HepG2 (cell line): Measurements from ENCODE around the gene ADAMTSL4. TPM values are rescaled to one million over a fixed set of nuclear protein-coding genes. Genes with fewer than 3 reads are reported as not detected.

ENCODE experiments used
- CBX2 ChIP-seq, 2 experiments: fragments of 200-600 bp in 1 of 2; sonication (generic); formaldehyde crosslinking in 1 of 2; IDR thresholded peaks; 2 replicates each; pipeline versions ENCODE4 v1.7.0 to v1.8.1; 2018 to 2022; ENCODE audit warnings: low read depth in 2 of 2, low read length in 1 of 2, mild to moderate bottlenecking in 1 of 2, missing genetic modification reagents in 1 of 2
- CC2D1A ChIP-seq: sonication (generic); formaldehyde crosslinking; IDR thresholded peaks from 2 replicates; pipeline ENCODE4 v1.8.1; 2023; ENCODE audit warnings: mild to moderate bottlenecking, missing genetic modification reagents
- CHD4 ChIP-seq: fragments of 200-600 bp; sonication (generic); IDR thresholded peaks from 2 replicates; pipeline ENCODE4 v1.7.0; 2017; ENCODE audit warnings: mild to moderate bottlenecking, low read length, borderline replicate concordance
- ELK4 ChIP-seq: sonication (generic); formaldehyde crosslinking; IDR thresholded peaks from 2 replicates; pipeline ENCODE4 v1.9.0; 2021; ENCODE audit warnings: missing genetic modification reagents, borderline replicate concordance
- FIP1L1 ChIP-seq: fragments of 200-400 bp; formaldehyde crosslinking; IDR thresholded peaks from 2 replicates; pipeline ENCODE4 v1.6.1; 2018; ENCODE audit warnings: low read depth, mild to moderate bottlenecking, low read length, moderate library complexity, borderline replicate concordance; ENCODE audit not compliant: insufficient read depth
- FOXA3 ChIP-seq: IDR thresholded peaks from 2 replicates; pipeline ENCODE4 v1.6.1; 2016; ENCODE audit warnings: missing genetic modification reagents, missing compliant biosample characterization
- FOXK2 ChIP-seq: fragments of 450-650 bp; IDR thresholded peaks from 2 replicates; pipeline ENCODE4 v1.6.1; 2016
- GABPB1 ChIP-seq: IDR thresholded peaks from 2 replicates; pipeline ENCODE4 v1.6.1; 2016; ENCODE audit warnings: mild to moderate bottlenecking, missing genetic modification reagents, moderate library complexity, missing compliant biosample characterization
- HOXD1 ChIP-seq: sonication (generic); formaldehyde crosslinking; IDR thresholded peaks from 2 replicates; pipeline ENCODE4 v1.5.0; 2020; ENCODE audit warnings: missing genetic modification reagents
- ISL2 ChIP-seq: sonication (generic); formaldehyde crosslinking; IDR thresholded peaks from 2 replicates; pipeline ENCODE4 v1.5.0; 2020; ENCODE audit warnings: missing genetic modification reagents
- ISX ChIP-seq: sonication (generic); formaldehyde crosslinking; conservative IDR thresholded peaks from 2 replicates; pipeline ENCODE4 v1.5.0; 2020; ENCODE audit warnings: missing genetic modification reagents
- JUN ChIP-seq: sonication (generic); formaldehyde crosslinking; IDR thresholded peaks from 2 replicates; pipeline ENCODE4 v1.4.0; 2020; ENCODE audit warnings: mild to moderate bottlenecking, missing genetic modification reagents
- MAFF ChIP-seq: IDR thresholded peaks from 2 replicates; pipeline ENCODE4 v1.6.1; 2011; ENCODE audit warnings: low read depth, low read length, improper control_type of control experiment
- NFKB2 ChIP-seq: sonication (generic); formaldehyde crosslinking; IDR thresholded peaks from 2 replicates; pipeline ENCODE4 v1.4.0; 2020; ENCODE audit warnings: missing genetic modification reagents, borderline replicate concordance
- RARG ChIP-seq: sonication (generic); formaldehyde crosslinking; IDR thresholded peaks from 2 replicates; pipeline ENCODE4 v1.4.0; 2020; ENCODE audit warnings: low read depth, mild to moderate bottlenecking, missing genetic modification reagents
- REL ChIP-seq: sonication (generic); formaldehyde crosslinking; conservative IDR thresholded peaks from 2 replicates; pipeline ENCODE4 v1.8.0; 2022; ENCODE audit warnings: mild to moderate bottlenecking, missing genetic modification reagents, moderate library complexity
- RFXAP ChIP-seq: sonication (generic); formaldehyde crosslinking; IDR thresholded peaks from 2 replicates; pipeline ENCODE4 v1.4.0; 2020; ENCODE audit warnings: missing genetic modification reagents, borderline replicate concordance
- THAP11 ChIP-seq: IDR thresholded peaks from 2 replicates; pipeline ENCODE4 v1.6.1; 2016; ENCODE audit warnings: missing biosample characterization, missing genetic modification reagents
- ZBTB38 ChIP-seq: sonication (generic); formaldehyde crosslinking; IDR thresholded peaks from 2 replicates; pipeline ENCODE4 v1.5.1; 2020; ENCODE audit warnings: mild to moderate bottlenecking, missing genetic modification reagents
- ZFYVE20 ChIP-seq: sonication (generic); formaldehyde crosslinking; IDR thresholded peaks from 2 replicates; pipeline ENCODE4 v1.8.0; 2023; ENCODE audit warnings: low read depth, mild to moderate bottlenecking, moderate library complexity, missing genetic modification reagents, borderline replicate concordance
- ZKSCAN8 ChIP-seq: IDR thresholded peaks from 2 replicates; pipeline ENCODE4 v1.6.1; 2016; ENCODE audit warnings: borderline replicate concordance, missing genetic modification reagents, missing compliant biosample characterization
- ZNF142 ChIP-seq: sonication (generic); formaldehyde crosslinking; IDR thresholded peaks from 2 replicates; pipeline ENCODE4 v1.4.0; 2020; ENCODE audit warnings: missing genetic modification reagents
- ZNF362 ChIP-seq: sonication (generic); formaldehyde crosslinking; IDR thresholded peaks from 2 replicates; pipeline ENCODE4 v1.4.0; 2020; ENCODE audit warnings: missing genetic modification reagents, mild to moderate bottlenecking, borderline replicate concordance
- ZNF510 ChIP-seq: sonication (generic); formaldehyde crosslinking; IDR thresholded peaks from 2 replicates; pipeline ENCODE4 v1.4.0; 2020; ENCODE audit warnings: low read depth, mild to moderate bottlenecking, missing genetic modification reagents
- polyA plus RNA-seq, 8 experiments: library from polyadenylated mRNA; depleted of rRNA in 3 of 8; stranded (reverse) in 7 of 8; unstranded in 1 of 8; fragments of >200 nt; fragmentation: Illumina TruSeq in 4 of 8; extraction: Trizol in 4 of 8; gene quantifications; 2 replicates each; pipeline versions ENCODE4 v1.2.1 to v1.2.3, GENCODE V29; 2011 to 2016; ENCODE audit warnings: low read depth in 4 of 8, missing spikeins in 1 of 8, mixed read lengths in 1 of 8; ENCODE audit not compliant: insufficient read depth in 1 of 8
- total RNA-seq, 5 experiments: library from RNA; depleted of rRNA; stranded (reverse); fragments of >200 nt; fragmentation: Illumina TruSeq; extraction: Trizol; gene quantifications; 2 replicates each; pipeline ENCODE4 v1.2.3, GENCODE V29; 2016; ENCODE audit warnings: low read depth in 1 of 5

The ADAMTSL4 gene
- total and polyA plus RNA-seq, 2 of the 13 experiments (the other 11 are each of a cell fraction or from before 2014, with no cell fraction given) = 3.9 to 16.4 TPM

- TF ChIP-seq ELK4 = no peak
- no peak for TF ChIP-seq CHD4
- no peak for TF ChIP-seq FOXK2
- no peak for TF ChIP-seq JUN
- peak; percentile 39; the same call in 1 of the 2 replicates for TF ChIP-seq ZKSCAN8 (CRISPR knock-in tag)
- TF ChIP-seq ZBTB38 (CRISPR knock-in tag) = peak; percentile 11; the same call in 1 of the 2 replicates
- no peak for TF ChIP-seq ZFYVE20 (CRISPR knock-in tag)
- TF ChIP-seq ZNF510 (CRISPR knock-in tag) = no peak
- TF ChIP-seq RARG = no peak
- peak; percentile 80 for TF ChIP-seq ISL2 (CRISPR knock-in tag)
- peak; percentile 100 for TF ChIP-seq RFXAP
- no peak for TF ChIP-seq ZNF142
- no peak for TF ChIP-seq CC2D1A (CRISPR knock-in tag)
- peak; percentile 79 for TF ChIP-seq GABPB1
- no peak; the same call in 1 of the 2 replicates for TF ChIP-seq NFKB2 (CRISPR knock-in tag)
- TF ChIP-seq MAFF = no peak
- TF ChIP-seq CBX2 (IDR thresholded peaks at IDR 0.05; ENCODE audit: low read depth, low read length) = no peak
- no peak for TF ChIP-seq CBX2 (CRISPR knock-in tag; IDR thresholded peaks at IDR 0.05; ENCODE audit: low read depth)
- 0 out of 2 replicates have a peak, but pooled peaks have one; percentile 32 for TF ChIP-seq FOXA3 (CRISPR knock-in tag)
- TF ChIP-seq ISX (CRISPR knock-in tag) = no peak
- TF ChIP-seq FIP1L1 = peak; percentile 85; the same call in 1 of the 2 replicates
- TF ChIP-seq ZNF362 (CRISPR knock-in tag) = no peak
- no peak for TF ChIP-seq HOXD1 (CRISPR knock-in tag)
- TF ChIP-seq REL = no peak
- TF ChIP-seq THAP11 (CRISPR knock-in tag) = peak; percentile 71
Measured at GRCh38 chr1:150561974-150562445, 12.8 kb downstream of the ADAMTSL4 start (continued).
